Measurements from ENCODE around the gene OLIG1.

Gene OLIG1

DNA sequence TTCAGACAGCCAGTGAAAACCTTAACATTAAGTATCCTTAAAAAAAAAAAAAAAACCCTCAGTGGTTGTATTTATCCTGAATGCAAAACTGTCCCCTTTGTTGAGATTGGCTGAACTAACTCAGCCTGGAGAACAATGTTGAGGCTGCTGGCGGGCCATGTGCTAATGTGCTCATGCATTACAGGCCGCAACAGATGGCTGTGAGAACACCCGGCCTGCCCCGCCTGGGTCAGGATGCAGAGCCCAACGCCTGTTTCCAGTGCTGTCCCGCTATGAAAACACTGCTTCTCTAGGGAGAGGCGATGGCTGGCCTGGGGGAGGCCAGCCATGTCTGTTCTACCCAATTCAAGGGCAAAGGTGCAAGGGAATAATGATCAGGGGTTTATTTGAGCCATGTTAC, 30.4 kb upstream of the OLIG1 start:
- Mint-ChIP-seq H3K36me3 (peaks cover 2% of the 10 kb centered on the region), H3K27me3 (peaks cover 9% of the 10 kb centered on the region), H3K9me3 (ENCODE audit: low read depth) (no peaks in the 10 kb centered on the region), H3K4me3 (no peak overlapping the region), H3K27ac (no peak overlapping the region), H3K4me1 (ENCODE audit: low read depth) (peaks cover 10% of the 10 kb centered on the region)

DNA sequence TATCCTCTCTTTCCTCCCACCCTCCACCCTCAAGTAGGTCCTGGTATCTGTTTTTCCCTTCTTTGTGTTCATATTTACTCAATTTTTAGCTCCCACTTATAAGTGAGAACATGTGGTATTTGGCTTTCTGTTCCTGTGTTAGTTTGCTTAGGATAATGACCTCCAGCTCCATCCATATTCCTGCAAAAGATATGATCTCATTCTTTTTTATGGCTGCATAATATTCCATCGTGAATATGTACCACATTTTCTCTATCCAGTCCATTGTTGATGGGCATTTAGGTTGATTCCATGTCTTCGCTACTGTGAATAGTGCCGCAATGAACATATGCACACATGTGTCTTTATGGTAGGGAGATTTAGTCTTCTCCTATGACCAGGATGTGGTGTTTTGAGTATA, 29.7 kb upstream of the OLIG1 start:
- Mint-ChIP-seq H3K9me3 (ENCODE audit: low read depth) (no peaks in the 10 kb centered on the region), H3K36me3 (peaks cover 2% of the 10 kb centered on the region), H3K4me1 (ENCODE audit: low read depth) (peaks cover 10% of the 10 kb centered on the region), H3K27ac (no peak overlapping the region), H3K4me3 (no peak overlapping the region), H3K27me3 (peaks cover 7% of the 10 kb centered on the region)

DNA sequence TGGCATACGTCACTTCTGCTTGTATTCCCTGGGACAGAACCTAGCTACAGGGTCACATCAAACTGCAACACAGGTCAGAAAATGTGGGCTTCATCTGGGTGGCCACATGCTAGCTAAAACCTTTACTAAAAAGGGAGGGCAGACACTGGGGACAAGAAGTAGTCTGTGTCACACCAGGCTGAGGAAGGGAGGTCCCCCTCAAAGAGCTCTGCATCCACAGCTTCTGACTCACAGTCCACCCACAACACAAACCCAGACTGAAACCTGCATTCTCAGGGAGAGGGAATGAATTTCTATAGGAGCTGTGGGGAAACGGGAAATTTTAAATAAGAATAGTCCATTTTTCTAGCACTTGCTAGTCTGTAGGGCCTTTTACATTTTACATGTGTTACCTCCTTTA, 28.0 kb upstream of the OLIG1 start:
- H3K4me1 Mint-ChIP-seq (ENCODE audit: low read depth), result peaks cover 2% of the 10 kb centered on the region
- peaks cover 13% of the 10 kb centered on the region for H3K27me3 Mint-ChIP-seq
- no peak overlapping the region for H3K4me3 Mint-ChIP-seq
- H3K9me3 Mint-ChIP-seq (ENCODE audit: low read depth), result no peaks in the 10 kb centered on the region
- no peak overlapping the region for H3K27ac Mint-ChIP-seq
- H3K36me3 Mint-ChIP-seq, result peaks cover 2% of the 10 kb centered on the region

DNA sequence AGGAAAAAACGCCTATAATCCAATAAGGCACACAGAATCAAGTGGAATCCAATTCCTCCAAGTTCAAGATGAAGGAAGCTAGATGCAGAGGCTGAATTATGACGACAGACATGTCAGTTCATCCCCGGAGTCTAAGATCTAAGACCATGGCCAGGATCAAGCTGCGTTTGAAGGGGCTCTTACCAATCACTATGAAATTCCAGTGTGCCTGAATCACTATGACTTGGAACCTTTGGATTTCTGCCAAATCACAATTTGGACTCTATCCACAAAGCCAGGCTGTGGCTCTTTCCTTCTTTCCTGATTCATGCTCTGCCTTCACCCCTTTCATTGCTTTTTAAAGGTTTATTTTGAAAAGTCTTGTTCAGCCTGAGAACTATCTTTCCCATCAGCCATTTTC, 27.1 kb upstream of the OLIG1 start:
- no peak overlapping the region for H3K4me3 Mint-ChIP-seq
- H3K36me3 Mint-ChIP-seq, result peaks cover 2% of the 10 kb centered on the region
- no peaks in the 10 kb centered on the region for H3K4me1 Mint-ChIP-seq (ENCODE audit: low read depth)
- H3K27me3 Mint-ChIP-seq, result peaks cover 17% of the 10 kb centered on the region
- H3K27ac Mint-ChIP-seq, result no peak overlapping the region
- H3K9me3 Mint-ChIP-seq (ENCODE audit: low read depth), result no peaks in the 10 kb centered on the region

DNA sequence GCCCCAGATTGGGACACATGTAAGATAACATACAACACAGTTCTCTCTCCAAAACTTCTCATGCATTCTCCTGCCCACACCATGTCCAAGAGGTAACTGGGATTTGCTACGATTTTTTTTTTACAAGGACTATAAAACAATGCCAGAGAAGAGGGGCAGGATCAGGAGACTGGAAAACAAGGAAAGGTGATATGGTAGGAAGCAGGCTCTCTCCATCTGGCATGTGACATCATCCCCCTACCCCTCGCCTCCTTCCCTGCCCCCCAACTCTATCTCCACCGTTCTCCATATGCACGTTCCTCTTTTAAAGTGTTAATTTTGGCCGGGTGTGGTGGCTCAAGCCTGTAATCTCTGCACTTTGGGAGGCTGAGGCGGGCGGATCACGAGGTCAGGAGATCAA, 23.5 kb upstream of the OLIG1 start:
- Mint-ChIP-seq H3K36me3 (no peaks in the 10 kb centered on the region), H3K4me3 (no peak overlapping the region), H3K9me3 (ENCODE audit: low read depth) (no peaks in the 10 kb centered on the region), H3K27ac (no peak overlapping the region), H3K27me3 (peaks cover 19% of the 10 kb centered on the region), H3K4me1 (ENCODE audit: low read depth) (no peaks in the 10 kb centered on the region)

DNA sequence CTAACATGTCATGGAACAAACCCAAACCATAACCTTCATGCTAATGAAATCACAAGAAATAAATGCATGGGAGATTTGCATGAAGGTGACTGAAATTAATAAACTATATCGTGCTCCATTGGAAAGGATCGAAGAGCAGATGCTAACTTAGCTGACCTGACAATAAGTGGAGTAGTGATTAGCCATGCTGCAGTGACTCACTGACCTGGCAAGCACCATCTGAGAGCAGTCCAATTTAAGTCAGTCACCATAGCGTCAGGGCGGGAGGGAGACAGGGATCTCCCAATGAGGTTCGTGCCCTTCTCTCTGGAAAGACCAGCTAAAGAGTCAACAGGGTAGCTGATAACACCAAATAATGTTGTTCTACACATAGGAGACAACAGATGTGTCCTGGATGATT, 22.7 kb upstream of the OLIG1 start:
- no peaks in the 10 kb centered on the region for H3K9me3 Mint-ChIP-seq (ENCODE audit: low read depth)
- peaks cover 18% of the 10 kb centered on the region for H3K27me3 Mint-ChIP-seq
- no peak overlapping the region for H3K27ac Mint-ChIP-seq
- no peaks in the 10 kb centered on the region for H3K4me1 Mint-ChIP-seq (ENCODE audit: low read depth)
- no peaks in the 10 kb centered on the region for H3K36me3 Mint-ChIP-seq
- H3K4me3 Mint-ChIP-seq, result no peak overlapping the region

DNA sequence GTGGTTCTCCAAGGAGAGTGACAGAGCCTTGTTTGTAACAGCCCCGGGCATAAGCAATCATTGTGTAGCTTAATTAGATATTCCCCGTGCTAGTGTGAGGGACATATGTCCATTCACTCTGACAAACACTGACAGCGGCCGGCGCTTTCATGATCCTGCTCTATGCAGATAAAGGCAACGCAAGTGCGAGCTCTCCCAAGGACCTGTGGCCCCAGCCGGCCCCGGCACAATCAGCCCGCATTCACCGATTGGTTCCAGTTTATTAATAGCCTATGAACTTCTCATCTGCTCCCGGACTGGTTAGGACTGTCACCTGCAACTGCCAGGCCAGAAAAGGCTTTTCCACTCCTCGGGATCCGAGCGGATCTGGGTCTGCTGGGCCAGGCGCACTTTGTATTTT, 18.0 kb upstream of the OLIG1 start:
- Mint-ChIP-seq H3K27ac (no peak overlapping the region), H3K4me1 (ENCODE audit: low read depth) (no peaks in the 10 kb centered on the region), H3K27me3 (peaks cover 9% of the 10 kb centered on the region), H3K4me3 (no peak overlapping the region), H3K9me3 (ENCODE audit: low read depth) (no peaks in the 10 kb centered on the region), H3K36me3 (no peaks in the 10 kb centered on the region)

DNA sequence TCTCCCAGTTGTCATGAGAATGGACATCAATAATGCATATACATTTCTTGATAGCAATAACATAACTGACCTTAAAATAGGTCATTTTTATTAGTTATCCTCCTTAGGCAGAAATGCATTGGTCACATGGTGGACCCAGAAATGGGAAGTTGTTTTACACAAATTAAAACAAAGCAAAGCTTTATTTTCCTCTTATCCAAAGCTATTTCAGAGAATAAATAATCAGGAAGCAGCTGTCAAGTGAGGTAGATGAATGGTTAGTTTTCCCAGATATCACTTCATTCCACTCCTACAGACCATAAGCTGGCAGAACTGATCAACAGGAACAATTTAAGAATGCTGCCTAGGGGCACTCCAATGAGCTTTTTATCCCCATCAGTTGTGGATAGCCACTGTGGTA, 16.0 kb upstream of the OLIG1 start:
- no peak overlapping the region for H3K4me3 Mint-ChIP-seq
- H3K36me3 Mint-ChIP-seq, result no peaks in the 10 kb centered on the region
- H3K4me1 Mint-ChIP-seq (ENCODE audit: low read depth), result peaks cover under 1% of the 10 kb centered on the region
- H3K27me3 Mint-ChIP-seq, result peaks cover 4% of the 10 kb centered on the region
- H3K9me3 Mint-ChIP-seq (ENCODE audit: low read depth), result no peaks in the 10 kb centered on the region
- H3K27ac Mint-ChIP-seq, result no peak overlapping the region

DNA sequence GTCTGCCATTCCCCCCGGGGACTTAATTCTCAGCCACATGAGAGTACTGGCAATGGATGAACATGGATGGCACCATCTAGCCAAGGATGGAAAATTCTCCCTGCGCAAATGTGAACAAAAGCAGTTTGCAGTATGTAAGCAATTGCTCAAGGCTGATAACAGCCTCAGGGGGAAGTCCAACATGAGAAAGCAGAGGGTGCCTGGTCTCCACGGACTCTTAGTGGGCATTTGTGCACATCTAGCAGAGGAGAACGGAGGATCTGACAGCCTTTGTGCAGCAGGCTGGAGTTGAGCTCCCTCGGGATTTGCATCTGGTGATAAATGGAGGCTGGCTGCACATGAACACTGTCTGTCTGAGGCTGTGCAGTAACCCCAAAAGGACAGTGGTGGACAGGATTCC, 13.9 kb upstream of the OLIG1 start:
- no peak overlapping the region for H3K27ac Mint-ChIP-seq
- peaks cover 4% of the 10 kb centered on the region for H3K27me3 Mint-ChIP-seq

DNA sequence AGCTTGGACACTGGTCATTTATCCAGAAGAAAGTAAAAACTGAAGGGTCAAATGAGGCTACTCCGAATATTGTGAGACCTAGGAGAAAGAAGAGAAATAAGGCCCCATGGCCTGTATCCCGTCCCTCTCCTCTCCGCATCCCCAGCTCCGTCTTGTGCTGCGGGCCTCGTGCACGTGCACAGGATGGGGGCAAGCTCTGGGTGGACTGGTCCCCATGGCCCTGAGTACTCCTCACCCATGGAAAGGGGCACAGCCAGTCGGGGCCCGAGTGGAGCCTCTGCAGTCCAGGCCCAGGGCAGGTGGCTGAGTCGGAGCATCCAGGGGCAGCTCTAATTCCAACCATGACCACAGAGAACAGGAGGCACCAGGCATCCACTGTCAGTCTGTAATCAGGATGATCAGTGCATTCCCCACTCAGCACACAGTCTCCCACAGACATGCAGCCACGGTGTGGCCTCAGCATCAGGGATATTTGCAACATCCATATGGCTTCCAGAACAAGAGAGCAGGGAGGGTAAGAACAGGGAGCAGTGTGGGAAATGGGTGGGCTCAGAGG, 12.5 kb upstream of the OLIG1 start:
- Mint-ChIP-seq H3K9me3 (ENCODE audit: low read depth) (no peaks in the 10 kb centered on the region), H3K4me3 (no peak overlapping the region), H3K4me1 (ENCODE audit: low read depth) (peaks cover 2% of the 10 kb centered on the region), H3K27ac (no peak overlapping the region), H3K36me3 (no peaks in the 10 kb centered on the region), H3K27me3 (peaks cover 5% of the 10 kb centered on the region)

More for the DNA sequence above, 13.9 kb upstream of the OLIG1 start:
- Mint-ChIP-seq H3K4me1 (ENCODE audit: low read depth) (peaks cover 2% of the 10 kb centered on the region), H3K36me3 (no peaks in the 10 kb centered on the region), H3K4me3 (no peak overlapping the region), H3K9me3 (ENCODE audit: low read depth) (no peaks in the 10 kb centered on the region)

DNA sequence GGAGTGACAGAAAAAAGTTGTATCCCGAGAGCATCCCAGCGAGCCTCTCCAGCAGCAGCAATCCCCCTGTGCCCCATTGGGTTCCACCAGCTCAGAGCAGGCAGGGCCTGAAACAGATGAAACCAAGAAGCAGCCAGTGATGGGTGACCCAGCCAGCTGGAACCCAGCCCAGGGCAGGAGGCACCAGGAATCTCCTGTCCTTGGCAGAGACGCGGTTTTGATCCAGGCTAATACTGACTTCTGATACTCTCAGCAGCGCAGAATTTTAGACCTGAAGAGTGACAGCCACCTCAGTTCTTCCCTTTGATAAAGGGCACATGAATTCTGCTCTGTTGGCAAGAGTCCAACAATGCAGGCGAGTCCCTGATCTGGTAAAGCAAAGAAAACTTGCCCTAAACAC, 11.4 kb upstream of the OLIG1 start:
- Mint-ChIP-seq H3K27ac (no peak overlapping the region), H3K9me3 (ENCODE audit: low read depth) (no peaks in the 10 kb centered on the region)

DNA sequence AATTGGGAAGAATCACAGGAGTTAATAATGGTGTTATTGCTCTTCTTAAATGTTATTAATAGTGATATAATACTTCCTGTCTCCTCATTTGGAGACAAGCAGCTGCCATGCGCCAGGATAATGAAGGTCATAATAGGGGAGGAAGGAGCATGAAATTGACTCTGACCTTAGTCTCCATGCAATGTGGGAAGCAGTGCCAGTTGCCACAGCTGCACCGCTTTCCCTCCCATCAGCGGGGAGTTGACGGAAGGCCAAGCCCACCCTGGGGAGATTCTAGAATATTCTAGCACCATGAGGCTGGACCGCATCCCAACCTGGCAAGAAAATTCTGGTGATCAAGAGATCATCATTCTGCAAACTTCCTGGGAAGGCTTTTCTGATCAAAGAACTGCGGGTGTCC, 11.0 kb upstream of the OLIG1 start:
- Mint-ChIP-seq H3K27me3 (peaks cover 6% of the 10 kb centered on the region), H3K36me3 (no peaks in the 10 kb centered on the region), H3K4me3 (no peak overlapping the region), H3K4me1 (ENCODE audit: low read depth) (peaks cover 2% of the 10 kb centered on the region), H3K27ac (no peak overlapping the region), H3K9me3 (ENCODE audit: low read depth) (no peaks in the 10 kb centered on the region)

More for the DNA sequence above, 11.4 kb upstream of the OLIG1 start:
- Mint-ChIP-seq H3K27me3 (peaks cover 6% of the 10 kb centered on the region), H3K36me3 (no peaks in the 10 kb centered on the region), H3K4me1 (ENCODE audit: low read depth) (peaks cover 2% of the 10 kb centered on the region), H3K4me3 (no peak overlapping the region)

DNA sequence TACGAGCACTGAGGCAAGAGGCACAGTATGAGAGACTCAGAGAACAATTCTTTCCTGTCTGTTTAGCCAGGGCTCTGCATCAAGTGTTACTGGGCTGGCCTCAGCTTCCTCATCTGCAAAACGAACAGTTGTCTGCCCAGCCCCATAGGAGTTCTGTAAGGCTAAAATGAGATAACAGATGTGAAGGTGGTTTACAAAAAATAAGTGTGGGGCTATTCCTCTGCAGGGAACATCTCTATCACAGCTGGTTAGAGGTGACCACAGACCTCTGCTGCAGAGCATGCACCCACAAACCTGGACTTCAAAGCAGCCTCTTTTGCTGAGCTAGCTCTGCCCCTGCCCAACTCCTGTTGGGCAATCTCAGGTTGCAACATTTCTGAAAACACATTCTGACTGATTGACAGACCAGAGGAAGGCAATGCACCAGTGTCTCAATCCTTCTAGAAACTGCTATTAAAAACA, 10.5 kb upstream of the OLIG1 start:
- Mint-ChIP-seq H3K27me3 (peaks cover 6% of the 10 kb centered on the region), H3K4me1 (ENCODE audit: low read depth) (peaks cover 2% of the 10 kb centered on the region), H3K9me3 (ENCODE audit: low read depth) (no peaks in the 10 kb centered on the region), H3K4me3 (no peak overlapping the region), H3K36me3 (no peaks in the 10 kb centered on the region), H3K27ac (no peak overlapping the region)

DNA sequence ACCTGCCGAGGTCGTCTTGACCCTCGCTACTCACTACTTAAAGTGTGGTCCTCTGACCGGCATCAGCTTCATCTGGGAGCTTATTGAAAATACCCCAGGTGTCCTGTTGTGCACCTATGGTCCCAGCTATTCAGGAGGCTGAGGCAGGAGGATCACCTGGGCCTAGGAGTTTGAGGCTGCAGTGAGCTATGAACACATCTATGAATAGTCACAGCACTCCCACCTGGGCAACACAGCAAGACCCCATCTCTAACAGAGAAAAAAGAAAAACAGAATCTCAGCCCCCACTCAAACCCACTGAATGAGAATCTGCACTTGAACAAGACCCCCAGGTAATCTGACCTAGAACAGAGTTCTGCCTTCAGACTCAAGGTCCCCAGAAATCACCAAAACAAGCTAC, 8.7 kb upstream of the OLIG1 start:
- Mint-ChIP-seq H3K27me3 (peaks cover 16% of the 10 kb centered on the region), H3K36me3 (no peaks in the 10 kb centered on the region), H3K4me1 (ENCODE audit: low read depth) (peaks cover 2% of the 10 kb centered on the region), H3K27ac (no peak overlapping the region), H3K9me3 (ENCODE audit: low read depth) (no peaks in the 10 kb centered on the region), H3K4me3 (no peak overlapping the region)

DNA sequence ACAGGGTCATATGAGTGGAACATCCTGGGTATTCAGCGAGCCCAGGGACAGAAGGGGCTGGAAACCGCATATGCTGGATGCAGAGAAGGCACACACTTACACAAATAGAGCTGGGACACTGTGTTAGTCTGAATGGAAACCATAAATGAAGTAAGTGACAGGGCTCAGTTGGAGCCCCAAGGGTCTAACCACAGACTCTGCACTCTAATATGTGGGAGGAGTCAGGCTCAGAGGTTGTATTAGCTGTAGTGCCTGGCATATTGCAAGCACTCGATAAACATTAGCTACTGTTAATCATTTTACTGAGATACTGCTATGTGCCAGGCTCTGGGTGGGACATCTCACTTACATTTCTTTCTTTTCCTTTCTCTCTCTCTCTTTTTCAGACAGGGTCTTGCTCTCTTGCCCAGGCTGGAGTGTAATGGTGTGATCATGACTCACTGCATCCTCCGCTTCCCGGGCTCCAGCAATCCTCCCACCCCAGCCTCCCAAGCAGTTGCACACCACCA, 6.5 kb upstream of the OLIG1 start:
- Mint-ChIP-seq H3K4me3 (no peak overlapping the region), H3K27me3 (peaks cover 25% of the 10 kb centered on the region)

DNA sequence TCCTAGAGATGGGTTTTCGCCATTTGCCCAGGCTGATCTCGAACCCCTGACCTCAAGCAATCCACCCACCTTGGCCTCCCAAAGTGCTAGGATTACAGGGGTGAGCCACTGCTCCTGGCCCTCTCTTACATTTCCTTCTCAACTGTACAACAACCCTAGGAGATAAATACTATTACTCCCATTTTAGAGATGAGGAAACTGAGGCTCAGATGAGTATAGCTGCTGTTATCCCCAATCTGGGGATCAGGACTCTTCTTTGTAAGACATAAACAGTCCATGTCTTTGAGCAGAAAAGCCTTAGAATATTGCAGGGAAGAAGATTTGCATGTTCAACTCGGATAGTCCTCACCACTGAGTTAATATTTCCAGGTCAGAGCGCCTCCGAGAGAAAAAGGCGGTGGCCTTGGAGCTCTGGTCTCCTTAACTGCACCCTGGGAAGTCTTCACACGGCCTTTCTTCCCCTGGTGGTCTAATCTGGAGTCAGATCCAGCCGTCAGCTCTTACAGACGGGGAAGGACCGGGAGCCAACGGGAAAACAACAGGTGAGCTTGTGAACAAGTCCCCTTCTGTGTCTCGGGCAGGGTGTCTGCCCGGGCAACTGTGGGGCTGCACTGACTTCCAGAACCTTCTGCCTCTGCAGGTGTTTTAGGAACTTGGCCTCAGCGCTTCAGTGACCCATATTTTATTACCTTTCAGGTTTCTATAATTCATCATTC, 5.9 kb upstream of the OLIG1 start:
- no peaks in the 10 kb centered on the region for H3K4me1 Mint-ChIP-seq (ENCODE audit: low read depth)
- no peaks in the 10 kb centered on the region for H3K9me3 Mint-ChIP-seq (ENCODE audit: low read depth)
- H3K36me3 Mint-ChIP-seq, result peaks cover 2% of the 10 kb centered on the region
- no peak overlapping the region for H3K27ac Mint-ChIP-seq
- peaks cover 31% of the 10 kb centered on the region for H3K27me3 Mint-ChIP-seq
- H3K4me3 Mint-ChIP-seq, result no peak overlapping the region

More for the DNA sequence above, 6.5 kb upstream of the OLIG1 start:
- Mint-ChIP-seq H3K9me3 (ENCODE audit: low read depth) (no peaks in the 10 kb centered on the region), H3K4me1 (ENCODE audit: low read depth) (peaks cover 2% of the 10 kb centered on the region), H3K36me3 (no peaks in the 10 kb centered on the region), H3K27ac (no peak overlapping the region)
